Epithelial cell of esophagus (primary cell): ENCODE measurements around the gene KLHL36.

Experiments used
- DNase-seq: peaks from one replicate; pipeline ENCODE4 v3.0.0; 2010; ENCODE audit warnings: low read depth
- H3K4me3 ChIP-seq: 2 replicates; pipeline ENCODE4 v1.5.1; 2011; ENCODE audit warnings: mild to moderate bottlenecking, low read length, control low read depth
- TF ChIP-seq, protein P1 (sequence below): IDR thresholded peaks from 2 replicates; pipeline ENCODE4 v1.5.1; 2011; ENCODE audit warnings: low read depth, mild to moderate bottlenecking, low read length, control low read depth, inconsistent platforms; ENCODE audit not compliant: insufficient read depth; ENCODE audit errors: missing control alignments

Gene KLHL36

DNA sequence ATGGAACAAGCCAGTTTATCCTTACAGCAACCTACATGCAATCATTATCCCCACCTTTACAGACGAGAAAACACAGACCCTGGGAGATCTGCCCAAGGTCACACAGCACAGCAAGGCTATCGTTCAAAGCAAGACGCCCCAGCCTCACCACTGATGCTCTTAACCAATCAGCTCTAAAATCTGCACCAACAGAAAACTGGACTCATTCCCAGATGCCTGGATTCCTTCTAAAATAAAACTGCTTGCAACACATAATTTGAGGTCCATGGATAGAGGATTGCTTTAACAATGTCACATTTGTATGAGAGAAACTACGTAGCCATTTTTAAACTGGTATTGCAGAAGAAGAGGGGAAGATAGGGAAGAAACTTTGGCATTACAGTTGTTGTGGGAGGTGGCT is 37.3 kb upstream of the KLHL36 start:
- TF ChIP-seq, protein P1, sequence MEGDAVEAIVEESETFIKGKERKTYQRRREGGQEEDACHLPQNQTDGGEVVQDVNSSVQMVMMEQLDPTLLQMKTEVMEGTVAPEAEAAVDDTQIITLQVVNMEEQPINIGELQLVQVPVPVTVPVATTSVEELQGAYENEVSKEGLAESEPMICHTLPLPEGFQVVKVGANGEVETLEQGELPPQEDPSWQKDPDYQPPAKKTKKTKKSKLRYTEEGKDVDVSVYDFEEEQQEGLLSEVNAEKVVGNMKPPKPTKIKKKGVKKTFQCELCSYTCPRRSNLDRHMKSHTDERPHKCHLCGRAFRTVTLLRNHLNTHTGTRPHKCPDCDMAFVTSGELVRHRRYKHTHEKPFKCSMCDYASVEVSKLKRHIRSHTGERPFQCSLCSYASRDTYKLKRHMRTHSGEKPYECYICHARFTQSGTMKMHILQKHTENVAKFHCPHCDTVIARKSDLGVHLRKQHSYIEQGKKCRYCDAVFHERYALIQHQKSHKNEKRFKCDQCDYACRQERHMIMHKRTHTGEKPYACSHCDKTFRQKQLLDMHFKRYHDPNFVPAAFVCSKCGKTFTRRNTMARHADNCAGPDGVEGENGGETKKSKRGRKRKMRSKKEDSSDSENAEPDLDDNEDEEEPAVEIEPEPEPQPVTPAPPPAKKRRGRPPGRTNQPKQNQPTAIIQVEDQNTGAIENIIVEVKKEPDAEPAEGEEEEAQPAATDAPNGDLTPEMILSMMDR: no peak
- no peak for DNase-seq
- H3K4me3 ChIP-seq: no peak overlapping the region

DNA sequence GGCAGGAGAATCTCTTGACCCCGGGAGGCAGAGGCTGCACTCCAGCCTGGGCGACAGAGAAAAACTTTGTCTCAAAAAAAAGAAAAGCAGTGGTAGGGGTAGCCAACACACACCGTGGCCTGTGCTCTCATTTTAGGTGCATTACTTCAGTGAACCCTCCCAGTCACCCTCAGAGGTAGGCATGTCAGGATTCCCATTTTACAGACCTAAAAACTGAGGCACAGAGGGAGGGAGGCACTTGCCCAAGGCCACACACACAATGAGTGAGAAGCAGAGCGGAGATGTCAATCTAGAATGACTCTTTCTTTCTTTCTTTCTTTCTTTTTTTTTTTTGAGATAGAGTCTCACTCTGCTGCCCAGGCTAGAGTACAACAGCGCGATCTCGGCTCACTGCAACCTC is 35.6 kb upstream of the KLHL36 start:
- no peak overlapping the region for H3K4me3 ChIP-seq
- DNase-seq: no peak
- TF ChIP-seq, protein P1: no peak

DNA sequence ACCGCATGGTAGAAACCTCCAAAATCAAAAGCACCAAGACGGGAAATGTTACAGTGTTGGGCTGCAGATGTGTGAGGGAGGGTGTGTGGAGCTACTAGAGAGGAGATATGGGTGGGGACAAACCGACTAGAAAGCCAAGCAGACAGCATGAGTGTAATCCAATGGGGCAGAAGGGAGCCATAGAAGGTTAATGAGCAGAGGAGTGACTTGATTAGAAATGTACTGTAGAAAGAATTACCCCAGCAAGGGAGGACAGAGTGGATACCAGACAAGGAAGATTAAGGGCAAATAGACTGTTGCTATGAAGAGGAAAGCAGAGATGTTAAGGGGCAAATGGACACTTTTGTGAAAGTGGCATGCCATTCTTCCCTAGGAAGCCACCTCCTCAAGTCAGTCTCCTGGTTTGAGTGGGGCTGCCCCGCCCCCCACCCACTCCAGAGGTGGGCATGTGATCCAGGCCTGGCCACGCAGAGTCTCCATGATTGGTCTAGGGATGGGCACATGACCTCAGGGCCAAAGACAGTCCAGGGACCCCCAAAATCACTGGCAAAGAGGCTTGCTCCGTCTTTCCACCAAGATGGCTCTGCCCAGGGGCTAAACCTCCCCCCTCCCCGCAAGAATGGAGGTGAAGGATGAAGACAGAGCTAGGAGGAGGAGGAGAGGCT is 34.8 kb upstream of the KLHL36 start:
- H3K4me3 ChIP-seq: no peak overlapping the region
- no peak for DNase-seq
- TF ChIP-seq, protein P1: no peak

DNA sequence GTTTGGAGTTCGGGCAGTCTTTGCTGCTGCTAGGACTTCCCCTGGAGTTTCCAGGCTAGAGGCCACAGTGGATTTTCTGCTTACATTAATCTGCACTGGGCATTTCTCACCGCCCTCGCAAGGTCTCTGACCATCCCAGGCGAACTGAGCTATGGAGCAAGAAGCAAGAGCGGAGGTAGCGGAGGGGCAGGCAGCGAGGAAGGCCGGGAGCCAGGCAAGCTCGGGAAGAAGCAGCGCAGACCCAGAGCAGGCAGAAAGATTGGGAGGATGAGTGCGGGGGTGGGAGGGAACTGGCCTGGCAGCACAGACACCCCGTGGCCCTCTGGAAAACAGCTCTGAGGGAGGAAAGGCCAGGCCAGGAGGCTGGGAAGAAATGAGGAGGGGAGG is 34.2 kb upstream of the KLHL36 start:
- TF ChIP-seq, protein P1: no peak
- no peak for DNase-seq
- no peak overlapping the region for H3K4me3 ChIP-seq

DNA sequence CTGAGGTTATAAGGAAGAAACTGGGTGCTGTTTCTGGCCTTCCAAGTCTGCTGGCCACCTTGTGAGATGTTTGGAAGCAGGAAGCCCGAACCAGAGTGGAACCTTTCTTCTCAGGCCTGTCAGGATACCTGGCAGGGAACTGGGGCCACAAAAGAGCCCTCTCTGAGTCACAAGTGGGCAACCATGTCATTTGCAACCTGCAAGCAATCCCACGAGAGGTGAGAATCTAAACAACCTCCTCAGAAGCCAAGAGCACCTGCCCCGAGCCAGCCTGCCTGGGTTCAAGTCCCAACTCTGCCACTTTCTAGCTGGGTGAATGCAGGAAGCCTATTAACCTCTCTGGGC is 33.7 kb upstream of the KLHL36 start:
- H3K4me3 ChIP-seq: no peak overlapping the region
- TF ChIP-seq, protein P1: no peak
- no peak for DNase-seq

DNA sequence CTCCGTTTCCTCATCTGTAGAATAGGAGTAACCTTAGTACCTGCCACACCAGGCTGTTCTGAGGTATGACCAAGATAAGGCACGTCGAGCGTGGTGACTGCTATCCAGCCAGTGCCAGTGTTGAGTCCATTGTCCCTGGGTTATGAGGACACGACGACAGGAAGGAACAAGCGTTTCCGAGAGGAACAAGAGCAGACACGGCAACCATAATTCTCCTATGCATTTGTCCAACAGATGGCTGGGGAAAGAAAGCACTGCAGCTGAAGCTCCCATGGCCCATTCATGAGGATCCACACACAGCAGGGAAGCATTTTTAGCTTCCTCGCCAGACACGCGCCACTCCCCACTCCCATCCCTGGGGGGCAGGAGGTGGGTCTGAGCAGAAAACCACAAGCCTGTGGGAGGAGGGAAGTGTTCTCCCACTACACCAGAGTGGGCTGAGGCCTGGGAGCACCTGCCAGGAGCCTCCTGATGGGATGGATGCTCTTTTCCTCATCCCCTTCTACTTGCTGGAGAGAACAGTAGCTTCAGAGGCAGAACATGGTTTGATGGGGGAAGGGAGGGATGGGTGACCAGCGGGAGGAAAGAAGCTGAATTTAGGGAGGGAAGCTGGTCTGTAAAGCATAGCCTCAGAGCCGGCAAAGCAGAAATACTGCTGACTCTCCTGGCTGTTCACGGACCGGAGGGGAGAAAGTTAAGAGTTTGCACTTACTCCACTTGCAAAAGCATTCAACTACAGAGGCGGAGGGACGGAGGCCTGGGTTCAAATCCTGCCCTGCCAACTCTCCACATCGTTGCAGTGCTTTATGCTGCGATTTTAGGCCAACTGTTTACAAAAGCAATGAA is 33.1 kb upstream of the KLHL36 start:
- H3K4me3 ChIP-seq: no peak overlapping the region
- TF ChIP-seq, protein P1: no peak
- DNase-seq: no peak
